ENCODE data around the gene SGCD.
"Not testable (repeated sequence)": the region's sequence is repeated elsewhere in the genome, so short reads cannot be mapped to it uniquely, and the experiment has no call there.

Gene SGCD

GRCh38 chr5:156640691-156641241 is 313.8 kb downstream of the SGCD start:
- H3K36me3 ChIP-seq (ENCODE audit: control insufficient read depth, insufficient read depth, low read length): no peaks in the 10 kb centered on the region
- no peak for DNase-seq (ENCODE audit: extremely low read depth, insufficient read length)
- H3K4me3 ChIP-seq (replicated peaks; ENCODE audit: low read depth, low read length): no peak overlapping the region
- TF ChIP-seq CTCF (IDR thresholded peaks at IDR 0.05; ENCODE audit: insufficient read depth, low read length, poor library complexity, severe bottlenecking): no peak
- H3K27me3 ChIP-seq (replicated peaks; ENCODE audit: control insufficient read depth, insufficient read depth, low read length): no peaks in the 10 kb centered on the region

- Histone ChIP-seq H3K27me3 (replicated peaks; ENCODE audit: control insufficient read depth, insufficient read depth, low read length) (no peaks in the 10 kb centered on the region), H3K4me3 (replicated peaks; ENCODE audit: low read depth, low read length) (no peak overlapping the region), H3K36me3 (ENCODE audit: control insufficient read depth, insufficient read depth, low read length) (no peaks in the 10 kb centered on the region)
- TF ChIP-seq CTCF (IDR thresholded peaks at IDR 0.05; ENCODE audit: insufficient read depth, low read length, poor library complexity, severe bottlenecking): no peak
- DNase-seq (ENCODE audit: extremely low read depth, insufficient read length): no peak
These were observed 314.7 kb downstream of the SGCD start for GRCh38 chr5:156641686-156642085.

GRCh38 chr5:156647034-156647451 is 320.1 kb downstream of the SGCD start:
- Histone ChIP-seq H3K27me3 (replicated peaks; ENCODE audit: control insufficient read depth, insufficient read depth, low read length) (no peaks in the 10 kb centered on the region; the same call in 1 of the 2 replicates), H3K4me3 (replicated peaks; ENCODE audit: low read depth, low read length) (no peak overlapping the region), H3K36me3 (ENCODE audit: control insufficient read depth, insufficient read depth, low read length) (no peaks in the 10 kb centered on the region)
- no peak for DNase-seq (ENCODE audit: extremely low read depth, insufficient read length)
- TF ChIP-seq CTCF (IDR thresholded peaks at IDR 0.05; ENCODE audit: insufficient read depth, low read length, poor library complexity, severe bottlenecking): no peak

GRCh38 chr5:156654444-156654843 is 327.5 kb downstream of the SGCD start:
- no peaks in the 10 kb centered on the region for H3K27me3 ChIP-seq (replicated peaks; ENCODE audit: control insufficient read depth, insufficient read depth, low read length)
- no peaks in the 10 kb centered on the region for H3K36me3 ChIP-seq (ENCODE audit: control insufficient read depth, insufficient read depth, low read length)
- H3K4me3 ChIP-seq (replicated peaks; ENCODE audit: low read depth, low read length): no peak overlapping the region
- no peak for TF ChIP-seq CTCF (IDR thresholded peaks at IDR 0.05; ENCODE audit: insufficient read depth, low read length, poor library complexity, severe bottlenecking)
- no peak for DNase-seq (ENCODE audit: extremely low read depth, insufficient read length)

- Histone ChIP-seq H3K4me3 (replicated peaks; ENCODE audit: low read depth, low read length) (no peak overlapping the region), H3K36me3 (ENCODE audit: control insufficient read depth, insufficient read depth, low read length) (no peaks in the 10 kb centered on the region), H3K27me3 (replicated peaks; ENCODE audit: control insufficient read depth, insufficient read depth, low read length) (no peaks in the 10 kb centered on the region)
- TF ChIP-seq CTCF (IDR thresholded peaks at IDR 0.05; ENCODE audit: insufficient read depth, low read length, poor library complexity, severe bottlenecking): no peak
- no peak for DNase-seq (ENCODE audit: extremely low read depth, insufficient read length)
These were observed 328.8 kb downstream of the SGCD start for GRCh38 chr5:156655732-156656131.

GRCh38 chr5:156664832-156665231 is 337.9 kb downstream of the SGCD start:
- DNase-seq (ENCODE audit: extremely low read depth, insufficient read length); H3K4me3 ChIP-seq (replicated peaks; ENCODE audit: low read depth, low read length); H3K27me3 ChIP-seq (replicated peaks; ENCODE audit: control insufficient read depth, insufficient read depth, low read length); H3K36me3 ChIP-seq (ENCODE audit: control insufficient read depth, insufficient read depth, low read length): not testable (repeated sequence)

GRCh38 chr5:156666686-156667085 is 339.7 kb downstream of the SGCD start:
- not testable (repeated sequence) for H3K27me3 ChIP-seq (replicated peaks; ENCODE audit: control insufficient read depth, insufficient read depth, low read length); DNase-seq (ENCODE audit: extremely low read depth, insufficient read length); H3K36me3 ChIP-seq (ENCODE audit: control insufficient read depth, insufficient read depth, low read length); H3K4me3 ChIP-seq (replicated peaks; ENCODE audit: low read depth, low read length)
